Measurements from ENCODE around the gene SIX2. TPM values are rescaled to one million over a fixed set of nuclear protein-coding genes. Genes with fewer than 3 reads are reported as not detected.

SIX2 gene
- total and polyA plus RNA-seq, 4 donors = not detected

DNA sequence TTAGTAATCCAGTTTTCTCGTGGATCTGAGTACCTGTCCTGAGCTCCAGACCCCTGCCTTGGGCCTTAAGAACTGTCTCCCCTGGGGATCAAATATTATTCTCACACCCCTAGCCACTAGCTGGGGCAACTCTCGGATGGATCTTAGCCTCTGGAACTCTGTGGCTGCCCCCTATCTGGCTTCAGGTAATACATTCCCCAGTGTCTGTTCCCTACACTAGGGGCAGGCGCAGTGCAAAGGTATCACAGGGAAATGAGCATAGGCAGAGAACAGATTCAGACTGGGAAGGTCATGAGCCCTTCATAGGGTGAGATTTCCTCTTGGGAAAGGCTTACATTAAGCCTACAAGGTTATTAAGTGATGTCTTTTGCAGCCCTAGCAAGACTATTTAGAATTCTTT lies 11.2 kb upstream of the SIX2 start:
- Histone ChIP-seq H3K4me3 (ENCODE audit: low read depth in 1 of 3, low read length in 3 of 3) (no peak overlapping the region), H3K9ac (ENCODE audit: low read depth in 1 of 2, low read length in 2 of 2) (no peak overlapping the region), H3K36me3 (ENCODE audit: control insufficient read depth in 4 of 4, insufficient read depth in 3 of 4, low read depth in 1 of 4, low read length in 3 of 4) (no peaks in the 10 kb centered on the region), H3K4me1 (ENCODE audit: control insufficient read depth in 4 of 4, insufficient read depth in 4 of 4, low read length in 3 of 4) (no peaks in the 10 kb centered on the region), H3K27me3 (ENCODE audit: control insufficient read depth in 4 of 4, insufficient read depth in 4 of 4, low read length in 3 of 4) (peaks cover 0 to 2% (median 1%) of the 10 kb centered on the region in 4 donors), H3K27ac (ENCODE audit: low read depth in 1 of 2, low read length in 2 of 2) (no peak overlapping the region), H3K9me3 (ENCODE audit: control insufficient read depth in 4 of 4, low read length in 3 of 4) (no peaks in the 10 kb centered on the region)
- TF ChIP-seq, protein P1, sequence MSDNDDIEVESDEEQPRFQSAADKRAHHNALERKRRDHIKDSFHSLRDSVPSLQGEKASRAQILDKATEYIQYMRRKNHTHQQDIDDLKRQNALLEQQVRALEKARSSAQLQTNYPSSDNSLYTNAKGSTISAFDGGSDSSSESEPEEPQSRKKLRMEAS (IDR thresholded peaks at IDR 0.05) = no peak
- TF ChIP-seq TAF1 (conservative IDR thresholded peaks at IDR 0.05) (no peak), RAD21 (IDR thresholded peaks at IDR 0.05) (no peak)
- TF ChIP-seq, protein P2, sequence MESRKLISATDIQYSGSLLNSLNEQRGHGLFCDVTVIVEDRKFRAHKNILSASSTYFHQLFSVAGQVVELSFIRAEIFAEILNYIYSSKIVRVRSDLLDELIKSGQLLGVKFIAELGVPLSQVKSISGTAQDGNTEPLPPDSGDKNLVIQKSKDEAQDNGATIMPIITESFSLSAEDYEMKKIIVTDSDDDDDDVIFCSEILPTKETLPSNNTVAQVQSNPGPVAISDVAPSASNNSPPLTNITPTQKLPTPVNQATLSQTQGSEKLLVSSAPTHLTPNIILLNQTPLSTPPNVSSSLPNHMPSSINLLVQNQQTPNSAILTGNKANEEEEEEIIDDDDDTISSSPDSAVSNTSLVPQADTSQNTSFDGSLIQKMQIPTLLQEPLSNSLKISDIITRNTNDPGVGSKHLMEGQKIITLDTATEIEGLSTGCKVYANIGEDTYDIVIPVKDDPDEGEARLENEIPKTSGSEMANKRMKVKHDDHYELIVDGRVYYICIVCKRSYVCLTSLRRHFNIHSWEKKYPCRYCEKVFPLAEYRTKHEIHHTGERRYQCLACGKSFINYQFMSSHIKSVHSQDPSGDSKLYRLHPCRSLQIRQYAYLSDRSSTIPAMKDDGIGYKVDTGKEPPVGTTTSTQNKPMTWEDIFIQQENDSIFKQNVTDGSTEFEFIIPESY (IDR thresholded peaks at IDR 0.05) = no peak
- DNase-seq (ENCODE audit: low spot score) = no peak
- 86% methylated on average over 3 of the region's 3 CpGs for WGBS

DNA sequence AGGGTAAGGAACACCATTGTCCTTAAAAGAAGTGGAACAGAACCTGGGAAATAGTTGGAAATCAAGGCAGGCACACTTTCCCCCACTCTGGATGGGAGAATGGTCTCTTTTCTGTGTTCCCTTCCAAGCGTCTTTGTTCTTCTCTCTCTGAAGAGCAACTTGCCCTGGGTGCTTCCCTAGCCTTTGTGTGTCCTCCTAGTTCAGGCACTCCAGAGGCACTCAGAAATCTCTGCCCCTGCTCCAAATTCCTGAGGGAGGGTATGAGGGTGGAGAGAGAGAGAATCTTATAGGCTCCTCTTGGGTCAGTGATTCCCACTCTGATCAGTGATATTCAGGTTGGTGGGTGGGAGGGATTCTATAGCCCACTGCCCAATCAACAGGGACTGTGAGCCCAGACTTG lies 8.8 kb upstream of the SIX2 start:
- TF ChIP-seq SP1 (IDR thresholded peaks at IDR 0.05) (no peak), CTCF (IDR thresholded peaks at IDR 0.05; ENCODE audit: low read depth, low read length, missing input control) (no peak), HNF4G (IDR thresholded peaks at IDR 0.05) (no peak), NR2F2 (IDR thresholded peaks at IDR 0.05) (no peak), JUND (IDR thresholded peaks at IDR 0.05) (no peak), FOXA1 (IDR thresholded peaks at IDR 0.05) (no peak), RAD21 (IDR thresholded peaks at IDR 0.05) (no peak), RXRA (IDR thresholded peaks at IDR 0.05) (no peak), TAF1 (conservative IDR thresholded peaks at IDR 0.05) (no peak), FOXA2 (IDR thresholded peaks at IDR 0.05) (no peak), YY1 (IDR thresholded peaks at IDR 0.05) (no peak), HNF4A (conservative IDR thresholded peaks at IDR 0.05) (no peak), EGR1 (IDR thresholded peaks at IDR 0.05; ENCODE audit: low read depth in 2 of 2) (no peak), GABPA (IDR thresholded peaks at IDR 0.05 in 1 of 2, conservative IDR thresholded peaks at IDR 0.05 in 1 of 2) (no peak)
- TF ChIP-seq, protein P1 (IDR thresholded peaks at IDR 0.05) = no peak
- TF ChIP-seq, protein P2 (IDR thresholded peaks at IDR 0.05) = no peak
- TF ChIP-seq, protein P3, sequence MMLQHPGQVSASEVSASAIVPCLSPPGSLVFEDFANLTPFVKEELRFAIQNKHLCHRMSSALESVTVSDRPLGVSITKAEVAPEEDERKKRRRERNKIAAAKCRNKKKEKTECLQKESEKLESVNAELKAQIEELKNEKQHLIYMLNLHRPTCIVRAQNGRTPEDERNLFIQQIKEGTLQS (IDR thresholded peaks at IDR 0.05) = no peak
- TF ChIP-seq, protein P4, sequence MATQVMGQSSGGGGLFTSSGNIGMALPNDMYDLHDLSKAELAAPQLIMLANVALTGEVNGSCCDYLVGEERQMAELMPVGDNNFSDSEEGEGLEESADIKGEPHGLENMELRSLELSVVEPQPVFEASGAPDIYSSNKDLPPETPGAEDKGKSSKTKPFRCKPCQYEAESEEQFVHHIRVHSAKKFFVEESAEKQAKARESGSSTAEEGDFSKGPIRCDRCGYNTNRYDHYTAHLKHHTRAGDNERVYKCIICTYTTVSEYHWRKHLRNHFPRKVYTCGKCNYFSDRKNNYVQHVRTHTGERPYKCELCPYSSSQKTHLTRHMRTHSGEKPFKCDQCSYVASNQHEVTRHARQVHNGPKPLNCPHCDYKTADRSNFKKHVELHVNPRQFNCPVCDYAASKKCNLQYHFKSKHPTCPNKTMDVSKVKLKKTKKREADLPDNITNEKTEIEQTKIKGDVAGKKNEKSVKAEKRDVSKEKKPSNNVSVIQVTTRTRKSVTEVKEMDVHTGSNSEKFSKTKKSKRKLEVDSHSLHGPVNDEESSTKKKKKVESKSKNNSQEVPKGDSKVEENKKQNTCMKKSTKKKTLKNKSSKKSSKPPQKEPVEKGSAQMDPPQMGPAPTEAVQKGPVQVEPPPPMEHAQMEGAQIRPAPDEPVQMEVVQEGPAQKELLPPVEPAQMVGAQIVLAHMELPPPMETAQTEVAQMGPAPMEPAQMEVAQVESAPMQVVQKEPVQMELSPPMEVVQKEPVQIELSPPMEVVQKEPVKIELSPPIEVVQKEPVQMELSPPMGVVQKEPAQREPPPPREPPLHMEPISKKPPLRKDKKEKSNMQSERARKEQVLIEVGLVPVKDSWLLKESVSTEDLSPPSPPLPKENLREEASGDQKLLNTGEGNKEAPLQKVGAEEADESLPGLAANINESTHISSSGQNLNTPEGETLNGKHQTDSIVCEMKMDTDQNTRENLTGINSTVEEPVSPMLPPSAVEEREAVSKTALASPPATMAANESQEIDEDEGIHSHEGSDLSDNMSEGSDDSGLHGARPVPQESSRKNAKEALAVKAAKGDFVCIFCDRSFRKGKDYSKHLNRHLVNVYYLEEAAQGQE (IDR thresholded peaks at IDR 0.05) = no peak
- Histone ChIP-seq H3K36me3 (ENCODE audit: control insufficient read depth in 4 of 4, insufficient read depth in 3 of 4, low read depth in 1 of 4, low read length in 3 of 4) (no peaks in the 10 kb centered on the region), H3K9me3 (ENCODE audit: control insufficient read depth in 4 of 4, low read length in 3 of 4) (peaks cover 0 to 5% (median 0%) of the 10 kb centered on the region in 4 donors), H3K9ac (ENCODE audit: low read depth in 1 of 2, low read length in 2 of 2) (no peak overlapping the region), H3K27me3 (ENCODE audit: control insufficient read depth in 4 of 4, insufficient read depth in 4 of 4, low read length in 3 of 4) (peaks cover 4 to 13% (median 10%) of the 10 kb centered on the region in 4 donors), H3K4me1 (ENCODE audit: control insufficient read depth in 4 of 4, insufficient read depth in 4 of 4, low read length in 3 of 4) (peaks cover 6 to 12% (median 8%) of the 10 kb centered on the region in 4 donors), H3K27ac (ENCODE audit: low read depth in 1 of 2, low read length in 2 of 2) (no peak overlapping the region), H3K4me3 (ENCODE audit: low read depth in 1 of 3, low read length in 3 of 3) (no peak overlapping the region)
- no peak for DNase-seq (ENCODE audit: low spot score)
- 49% methylated on average over 1 of the region's 1 CpG for WGBS
